CD14-positive monocyte (primary cell): ENCODE measurements around the gene ZCCHC14. TPM values are rescaled to one million over a fixed set of nuclear protein-coding genes. Genes with fewer than 3 reads are reported as not detected.
"Not testable (repeated sequence)": the region's sequence is repeated elsewhere in the genome, so short reads cannot be mapped to it uniquely, and the experiment has no call there.

ENCODE experiments used
- DNase-seq, 3 donors: peaks; one replicate each; pipeline ENCODE4 v3.0.0-alpha.2; 2011 to 2022
- H2AFZ ChIP-seq: 2 replicates; pipeline ENCODE4 v1.6.0; 2012; ENCODE audit warnings: mild to moderate bottlenecking, low read depth, low read length, inconsistent platforms; ENCODE audit not compliant: insufficient read depth, poor library complexity, severe bottlenecking
- H3K27ac ChIP-seq, 2 donors: 1 replicate in 1 of 2; 2 replicates in 1 of 2; pipeline ENCODE4 v1.5.1; 2012 to 2013; ENCODE audit warnings: low read length in 2 of 2, control low read depth in 1 of 2, inconsistent platforms in 1 of 2, low read depth in 1 of 2, mild to moderate bottlenecking in 1 of 2
- H3K27me3 ChIP-seq, 2 donors: one replicate each; pipeline versions ENCODE4 v1.6.0 to v1.6.1; 2011 to 2013; ENCODE audit warnings: low read length in 2 of 2; ENCODE audit not compliant: control insufficient read depth in 2 of 2, insufficient read depth in 2 of 2
- H3K36me3 ChIP-seq, 2 donors: replicated peaks in 1 of 2; 1 replicate in 1 of 2; 2 replicates in 1 of 2; pipeline versions ENCODE4 v1.5.1 to v1.6.1; 2012 to 2013; ENCODE audit warnings: low read length in 2 of 2, control low read depth in 1 of 2, inconsistent platforms in 1 of 2, mild to moderate bottlenecking in 1 of 2; ENCODE audit not compliant: insufficient read depth in 2 of 2, control insufficient read depth in 1 of 2
- H3K4me1 ChIP-seq, 2 donors: 1 replicate in 1 of 2; 2 replicates in 1 of 2; pipeline versions ENCODE4 v1.5.1 to v1.6.1; 2012 to 2013; ENCODE audit warnings: low read length in 2 of 2, control low read depth in 1 of 2, inconsistent platforms in 1 of 2, mild to moderate bottlenecking in 1 of 2, moderate library complexity in 1 of 2; ENCODE audit not compliant: insufficient read depth in 2 of 2, control insufficient read depth in 1 of 2
- H3K4me2 ChIP-seq: replicated peaks from 2 replicates; pipeline ENCODE3; 2012; ENCODE audit warnings: low read length, moderate library complexity, mild to moderate bottlenecking; ENCODE audit not compliant: poor library complexity, severe bottlenecking; ENCODE audit errors: extremely low read depth
- H3K4me3 ChIP-seq, 3 experiments: fragments of 200-600 bp in 1 of 3; sonication (generic) in 1 of 3; replicated peaks in 1 of 3; 1 replicate in 2 of 3; 2 replicates in 1 of 3; pipeline ENCODE4 v1.5.1; 2011 to 2013; ENCODE audit warnings: low read length in 3 of 3, mild to moderate bottlenecking in 3 of 3, control low read depth in 2 of 3, low read depth in 2 of 3, inconsistent platforms in 1 of 3, moderate library complexity in 1 of 3
- H3K79me2 ChIP-seq: 2 replicates; pipeline ENCODE4 v1.6.0; 2012; ENCODE audit warnings: mild to moderate bottlenecking, control low read depth, inconsistent platforms, low read length, moderate library complexity; ENCODE audit not compliant: insufficient read depth
- H3K9ac ChIP-seq: 2 replicates; pipeline ENCODE4 v1.6.0; 2017; ENCODE audit warnings: low read length, mild to moderate bottlenecking; ENCODE audit not compliant: insufficient read depth, poor library complexity, severe bottlenecking
- H3K9me3 ChIP-seq, 2 donors: replicated peaks in 1 of 2; 1 replicate in 1 of 2; 2 replicates in 1 of 2; pipeline versions ENCODE4 v1.5.1 to v1.6.1; 2012 to 2013; ENCODE audit warnings: low read length in 2 of 2, control low read depth in 1 of 2; ENCODE audit not compliant: control insufficient read depth in 1 of 2, insufficient read depth in 1 of 2
- H4K20me1 ChIP-seq: 2 replicates; pipeline ENCODE4 v1.6.0; 2012; ENCODE audit warnings: mild to moderate bottlenecking, low read length, control low read depth, moderate library complexity; ENCODE audit not compliant: insufficient read depth
- H3K27ac Mint-ChIP-seq, 7 donors: one replicate each; pipeline ENCODE4 v1.8.0; 2020; ENCODE audit warnings: mild to moderate bottlenecking in 7 of 7, mixed read lengths in 7 of 7, moderate library complexity in 6 of 7, inconsistent platforms in 2 of 7
- H3K27me3 Mint-ChIP-seq, 3 donors: one replicate each; pipeline ENCODE4 v1.8.0; 2021 to 2022; ENCODE audit warnings: low read depth in 3 of 3, mild to moderate bottlenecking in 3 of 3, mixed read lengths in 3 of 3, moderate library complexity in 3 of 3, inconsistent platforms in 1 of 3
- H3K36me3 Mint-ChIP-seq, 2 donors: one replicate each; pipeline ENCODE4 v1.8.0; 2020; ENCODE audit warnings: mixed read lengths in 2 of 2, inconsistent platforms in 1 of 2, mild to moderate bottlenecking in 1 of 2
- H3K4me1 Mint-ChIP-seq: one replicate; pipeline ENCODE4 v1.8.0; 2020; ENCODE audit warnings: mild to moderate bottlenecking, mixed read lengths
- H3K4me3 Mint-ChIP-seq, 2 donors: one replicate each; pipeline ENCODE4 v1.8.0; 2020; ENCODE audit warnings: mild to moderate bottlenecking in 2 of 2, mixed read lengths in 2 of 2, moderate library complexity in 1 of 2
- H3K9me3 Mint-ChIP-seq, 7 donors: one replicate each; pipeline ENCODE4 v1.8.0; 2020 to 2022; ENCODE audit warnings: mixed read lengths in 7 of 7, mild to moderate bottlenecking in 6 of 7, moderate library complexity in 6 of 7, inconsistent platforms in 2 of 7
- CTCF ChIP-seq: fragments of 200-600 bp; IDR thresholded peaks from one replicate; pipeline ENCODE4 v1.8.0; 2022; ENCODE audit warnings: antibody characterized with exemption, mild to moderate bottlenecking
- WGBS: methylation state at CpG from one replicate; pipeline ENCODE4 v1.1.5; 2013; ENCODE audit warnings: missing lambda C conversion rate; ENCODE audit not compliant: insufficient coverage; 5-methylcytosine and 5-hydroxymethylcytosine counted together
- intact Hi-C, 2 donors: fragments of 100-400 bp; cut with micrococcal nuclease; formaldehyde crosslinking; loops; one replicate each; pipeline versions ENCODE4 v1.15.0 to v1.15.1; 2023
- polyA plus RNA-seq, 3 donors: library from polyadenylated mRNA; depleted of rRNA in 1 of 3; unstranded in 2 of 3; stranded (reverse) in 1 of 3; fragments of 300-500 nt in 2 of 3; fragments of >200 nt in 1 of 3; fragmentation: Illumina TruSeq in 2 of 3; gene quantifications; 1 replicate in 2 of 3; 2 replicates in 1 of 3; pipeline ENCODE4 v1.2.3, GENCODE V29; 2012 to 2021

Gene ZCCHC14
- polyA plus RNA-seq, 3 donors, result 0.11 to 4.0 (median 0.22) TPM

DNA sequence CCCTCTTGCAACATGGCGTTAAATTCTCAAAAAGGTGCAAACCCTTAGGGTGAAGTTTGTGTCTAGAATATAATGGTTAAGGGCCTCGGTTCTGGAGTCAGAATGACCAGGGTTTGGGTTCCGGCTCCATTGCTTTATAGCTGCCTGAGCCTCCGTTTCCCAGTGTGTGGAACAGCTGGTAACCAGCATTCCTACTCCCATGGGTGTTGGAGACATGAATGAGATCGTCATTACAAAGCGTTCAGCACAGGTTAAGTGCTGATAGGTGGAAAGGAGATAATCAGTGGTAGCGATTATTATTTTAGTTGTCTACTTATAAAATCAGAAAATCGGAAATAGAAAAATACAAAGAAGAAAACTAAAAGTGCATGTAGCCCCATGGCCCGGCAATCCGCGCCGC lies 23.5 kb upstream of the ZCCHC14 start:
- DNase-seq, result no peak
- peaks cover 0 to 7% of the 10 kb centered on the region in 2 donors for H3K27me3 ChIP-seq
- H3K9me3 ChIP-seq, result no peaks in the 10 kb centered on the region
- H3K9ac ChIP-seq, result no peak overlapping the region
- TF ChIP-seq CTCF, result no peak
- H3K36me3 ChIP-seq, result no peaks in the 10 kb centered on the region
- no peak overlapping the region for H3K4me3 Mint-ChIP-seq
- no peaks in the 10 kb centered on the region for H3K36me3 Mint-ChIP-seq
- H3K4me2 ChIP-seq, result no peak overlapping the region
- H2AFZ ChIP-seq, result no peak overlapping the region
- peaks cover 0 to 2% (median 0%) of the 10 kb centered on the region in 7 donors for H3K9me3 Mint-ChIP-seq
- no peaks in the 10 kb centered on the region for H4K20me1 ChIP-seq
- WGBS, result 100% methylated on average over 1 of the region's 12 CpGs
- no peaks in the 10 kb centered on the region for H3K4me1 Mint-ChIP-seq
- no peak overlapping the region for H3K27ac Mint-ChIP-seq
- H3K4me1 ChIP-seq, result no peaks in the 10 kb centered on the region
- no peak overlapping the region for H3K27ac ChIP-seq
- H3K27me3 Mint-ChIP-seq, result peaks cover 7 to 31% (median 15%) of the 10 kb centered on the region in 3 donors
- no peak overlapping the region for H3K4me3 ChIP-seq
- H3K79me2 ChIP-seq, result no peaks in the 10 kb centered on the region
- intact Hi-C loops, result no loop called here

- Histone ChIP-seq H3K27ac (no peak overlapping the region), H3K9ac (no peak overlapping the region), H3K27me3 (peaks cover 0 to 7% of the 10 kb centered on the region in 2 donors), H2AFZ (no peak overlapping the region), H3K4me1 (no peaks in the 10 kb centered on the region), H3K36me3 (no peaks in the 10 kb centered on the region), H3K79me2 (no peaks in the 10 kb centered on the region), H3K9me3 (no peaks in the 10 kb centered on the region), H3K4me3 (no peak overlapping the region), H3K4me2 (no peak overlapping the region), H4K20me1 (no peaks in the 10 kb centered on the region)
- no peaks in the 10 kb centered on the region for H3K4me1 Mint-ChIP-seq
- TF ChIP-seq CTCF, result no peak
- DNase-seq, result no peak
- peaks cover 7 to 31% (median 15%) of the 10 kb centered on the region in 3 donors for H3K27me3 Mint-ChIP-seq
- no peak overlapping the region for H3K4me3 Mint-ChIP-seq
- WGBS, result 92% methylated on average over 16 of the region's 19 CpGs
- intact Hi-C loops, result no loop called here
- H3K36me3 Mint-ChIP-seq, result no peaks in the 10 kb centered on the region
- no peak overlapping the region for H3K27ac Mint-ChIP-seq
- H3K9me3 Mint-ChIP-seq, result peaks cover 0 to 2% (median 0%) of the 10 kb centered on the region in 7 donors
Observed at GRCh38 chr16:87515475-87516330, 22.9 kb upstream of the ZCCHC14 start.

GRCh38 chr16:87509778-87510177 lies 17.0 kb upstream of the ZCCHC14 start:
- H3K4me2 ChIP-seq, H3K9me3 Mint-ChIP-seq, H3K79me2 ChIP-seq, H3K4me3 ChIP-seq, H3K27ac Mint-ChIP-seq, H3K9me3 ChIP-seq, H3K27me3 ChIP-seq, H3K36me3 Mint-ChIP-seq, H4K20me1 ChIP-seq, H3K27ac ChIP-seq, H2AFZ ChIP-seq, H3K9ac ChIP-seq, DNase-seq, H3K36me3 ChIP-seq: not testable (repeated sequence)
- peaks cover 14 to 21% of the 10 kb centered on the region in 2 donors for H3K4me1 ChIP-seq
- peaks cover 8 to 31% (median 14%) of the 10 kb centered on the region in 3 donors for H3K27me3 Mint-ChIP-seq
- intact Hi-C loops, result loop anchor here in 1 of 2 donors (5.0 kb wide), 1 partner anchor 47 kb away; no protein-coding TSS in a partner anchor
- 95% methylated on average over 4 of the region's 4 CpGs for WGBS
- H3K4me1 Mint-ChIP-seq, result peaks cover 23% of the 10 kb centered on the region
- peak overlapping the region in 1 of 2 donors; percentile 7 for H3K4me3 Mint-ChIP-seq
